ENCODE data around the gene TMEM169.
A peak's percentile ranks its signal among the peaks of the same experiment; 100 is the strongest.

Gene TMEM169

DNA sequence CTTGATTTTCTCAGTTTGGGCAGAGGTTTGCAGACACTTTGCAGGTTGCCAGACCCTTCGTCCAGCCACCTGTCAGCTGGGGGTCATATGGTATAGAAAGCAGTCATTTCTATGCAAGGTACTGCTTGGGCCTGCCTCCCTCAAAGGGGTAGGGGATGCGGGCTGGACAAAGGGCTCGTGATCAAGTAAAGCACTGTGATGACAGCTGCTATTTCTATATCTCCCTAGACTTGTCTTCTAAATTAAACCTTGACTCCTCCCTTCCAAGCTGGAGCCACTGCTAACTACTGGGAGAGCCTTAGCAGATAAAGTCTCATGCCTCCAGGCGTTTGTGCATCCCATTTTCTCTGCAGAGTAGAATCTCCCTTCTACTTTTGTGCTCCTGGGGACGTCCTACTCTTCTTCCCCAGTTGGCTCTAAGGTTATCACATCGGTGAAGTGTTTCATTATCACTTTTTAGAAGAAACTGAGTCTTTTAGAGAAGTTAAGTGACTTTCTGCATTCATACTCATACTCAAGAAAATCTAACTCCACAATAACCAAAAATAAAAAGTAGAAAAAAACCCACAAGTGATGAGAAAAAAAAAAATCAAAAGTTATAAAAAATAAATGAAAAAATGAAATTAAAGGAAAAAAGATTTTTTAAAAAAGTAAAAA is 26.7 kb downstream of the TMEM169 start:
- no peak for DNase-seq

DNA sequence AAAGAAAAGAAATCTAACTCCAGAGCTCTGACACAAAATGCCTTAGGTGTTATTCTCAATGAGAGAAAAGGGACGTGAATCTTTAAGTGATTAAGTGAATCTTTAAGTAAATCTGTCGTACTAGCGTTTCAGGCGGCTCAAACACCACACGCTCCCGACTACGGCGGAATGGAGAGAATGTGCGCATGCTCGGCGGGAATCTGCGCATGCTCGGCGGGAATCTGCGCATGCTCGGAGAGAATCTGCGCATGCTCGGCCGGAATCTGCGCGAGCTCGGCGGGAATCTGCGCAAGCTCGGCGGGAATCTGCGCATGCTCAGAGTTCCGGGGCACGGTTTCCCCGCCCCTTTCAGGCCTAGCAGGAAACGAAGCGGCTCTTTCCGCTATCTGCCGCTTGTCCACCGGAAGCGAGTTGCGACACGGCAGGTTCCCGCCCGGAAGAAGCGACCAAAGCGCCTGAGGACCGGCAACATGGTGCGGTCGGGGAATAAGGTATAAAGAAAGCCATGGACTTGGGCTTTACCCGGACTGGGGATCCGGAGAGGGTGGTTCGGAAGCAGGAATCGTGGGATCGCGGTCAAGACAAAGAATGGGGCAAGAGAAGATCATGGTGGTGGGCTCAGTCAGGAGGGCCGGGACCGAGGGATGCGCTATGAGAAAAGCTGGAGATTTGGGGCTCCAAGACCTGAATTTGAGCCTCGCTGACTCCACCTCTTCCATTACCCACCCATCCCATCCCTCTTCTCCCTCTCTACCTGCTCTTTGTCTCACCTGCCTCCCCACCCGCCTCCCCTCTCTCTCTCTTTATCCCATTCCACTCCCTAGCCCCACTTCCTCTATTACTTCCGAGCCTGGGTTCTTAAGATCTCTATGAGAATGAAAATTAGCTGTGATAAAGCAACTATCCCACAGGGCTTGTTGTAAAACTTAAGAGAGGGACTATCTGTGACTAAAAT is 27.5 kb downstream of the TMEM169 start, which contains the start of gene XRCC5:
XRCC5 (plus strand) TSS at position 382 of the 955 bp plus-strand sequence; CDS start at position 471, 89 bp downstream.
- peak; percentile 80 to 89 for DNase-seq

DNA sequence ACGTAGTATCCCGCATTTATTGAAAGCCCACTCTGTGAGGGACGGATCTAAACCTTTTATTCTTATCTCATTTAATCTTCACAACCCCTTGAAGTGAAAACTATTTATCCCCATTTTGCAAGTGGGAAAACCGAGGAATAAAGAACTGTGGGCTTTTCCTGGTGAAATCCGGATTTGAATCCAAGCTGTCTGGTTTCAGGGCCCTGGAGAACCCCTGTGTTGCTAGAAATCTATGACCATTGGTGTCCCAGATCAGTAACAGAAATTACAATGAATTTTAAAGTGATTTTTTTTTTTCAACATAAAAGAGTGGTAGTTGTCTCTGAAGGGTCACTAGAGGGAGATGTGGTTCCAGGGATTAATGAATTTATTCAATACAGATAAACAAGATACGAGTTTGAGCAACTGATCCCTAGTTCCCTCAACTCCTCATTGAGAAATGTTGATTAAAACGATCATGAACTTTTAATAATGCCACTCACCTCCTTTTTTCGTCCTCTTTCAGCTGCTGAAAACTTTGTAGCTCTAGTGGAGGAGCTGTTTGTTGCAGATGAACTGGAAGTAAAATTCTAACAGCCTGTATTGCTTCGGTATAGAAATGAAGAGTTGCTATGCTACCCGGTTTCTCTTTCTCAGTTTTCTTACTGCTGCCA is 28.4 kb downstream of the TMEM169 start:
- DNase-seq: peak in 1 of 2 experiments; percentile 67

DNA sequence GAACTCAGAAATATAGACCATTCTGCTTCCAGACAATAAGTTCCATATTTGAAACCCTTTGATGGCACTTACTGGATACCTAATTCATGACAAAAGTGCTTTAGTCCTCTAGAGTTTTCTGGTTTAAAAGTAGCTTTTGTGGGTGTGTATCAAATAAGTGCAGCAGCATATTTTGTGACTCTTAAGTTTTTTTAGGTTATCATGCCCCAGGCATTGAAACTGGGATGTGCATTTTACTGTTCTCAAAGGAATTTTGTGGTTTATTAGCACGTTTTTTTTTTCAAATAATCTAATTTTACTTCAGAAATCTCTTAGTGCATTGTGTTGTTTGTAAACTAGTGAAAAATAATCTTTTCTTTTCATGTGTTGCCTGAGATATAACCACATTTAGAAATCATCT is 28.9 kb downstream of the TMEM169 start:
- DNase-seq: no peak

DNA sequence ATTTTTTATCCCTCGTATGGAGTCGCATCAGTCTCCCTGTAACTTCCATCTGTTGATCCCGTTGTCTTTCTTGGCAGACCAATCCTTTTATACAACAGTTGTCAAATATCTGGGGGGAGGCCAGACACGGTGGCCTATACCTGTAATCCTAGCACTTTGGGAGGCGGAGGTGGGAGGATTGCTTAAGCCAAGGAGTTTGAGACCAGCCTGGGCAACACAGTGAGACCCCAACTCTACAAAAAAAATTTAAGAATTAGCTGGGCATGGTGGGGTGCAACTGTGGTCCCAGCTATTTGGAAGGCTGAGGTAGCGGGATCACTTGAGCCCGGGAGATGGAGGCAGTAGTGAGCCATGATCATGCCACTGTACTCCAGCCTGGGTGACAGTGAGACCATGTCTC is 29.4 kb downstream of the TMEM169 start:
- DNase-seq: no peak

DNA sequence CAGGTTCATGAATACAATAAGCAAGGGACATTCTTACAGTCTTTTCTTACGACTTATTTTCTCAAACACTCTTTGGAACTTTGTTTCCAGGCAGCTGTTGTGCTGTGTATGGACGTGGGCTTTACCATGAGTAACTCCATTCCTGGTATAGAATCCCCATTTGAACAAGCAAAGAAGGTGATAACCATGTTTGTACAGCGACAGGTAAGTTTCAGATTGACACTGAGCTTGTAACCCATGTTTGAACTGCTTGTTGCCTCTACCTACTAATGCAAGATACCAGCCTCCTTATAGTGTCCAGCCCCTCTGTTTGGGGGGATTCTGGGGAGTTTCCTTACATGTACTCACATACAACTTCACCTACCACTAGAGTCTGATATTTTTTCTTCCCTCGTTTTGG is 31.2 kb downstream of the TMEM169 start:
- DNase-seq: no peak

DNA sequence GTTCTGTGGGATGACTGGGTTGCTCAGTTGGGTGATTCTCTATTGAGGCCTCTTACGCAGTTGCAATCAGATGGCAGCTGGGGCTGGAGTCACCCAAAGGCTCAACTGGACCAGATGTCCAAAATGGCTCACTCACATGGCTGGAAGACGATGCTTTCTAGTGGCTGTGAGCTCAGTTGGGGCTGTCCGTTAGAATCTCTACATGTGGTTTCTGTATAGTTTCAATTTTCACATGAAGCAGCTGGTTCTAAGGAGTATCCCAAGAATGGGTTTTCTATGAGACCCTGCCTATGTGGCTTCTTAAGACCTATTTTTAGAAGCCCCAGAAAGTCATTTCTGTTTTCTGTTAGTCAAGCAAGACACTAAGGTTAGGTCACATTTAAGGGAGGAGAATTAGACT is 31.9 kb downstream of the TMEM169 start:
- no peak for DNase-seq

DNA sequence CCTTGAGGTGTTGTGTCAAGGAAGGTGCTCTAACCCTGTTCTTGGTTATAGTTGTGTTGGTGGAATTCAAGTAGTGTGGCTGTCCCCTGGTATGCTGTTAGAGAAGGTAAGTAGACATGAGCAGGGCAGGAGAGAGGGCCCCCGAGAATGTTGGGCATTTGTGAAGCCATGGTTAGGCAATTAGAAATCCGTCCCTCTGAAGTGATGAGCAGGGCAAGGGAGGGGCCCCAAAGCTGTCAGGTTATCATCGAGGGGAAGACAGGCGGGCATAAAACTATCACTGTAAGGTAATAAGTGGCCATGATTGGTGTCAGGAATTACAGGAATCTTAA is 32.6 kb downstream of the TMEM169 start:
- DNase-seq: no peak

DNA sequence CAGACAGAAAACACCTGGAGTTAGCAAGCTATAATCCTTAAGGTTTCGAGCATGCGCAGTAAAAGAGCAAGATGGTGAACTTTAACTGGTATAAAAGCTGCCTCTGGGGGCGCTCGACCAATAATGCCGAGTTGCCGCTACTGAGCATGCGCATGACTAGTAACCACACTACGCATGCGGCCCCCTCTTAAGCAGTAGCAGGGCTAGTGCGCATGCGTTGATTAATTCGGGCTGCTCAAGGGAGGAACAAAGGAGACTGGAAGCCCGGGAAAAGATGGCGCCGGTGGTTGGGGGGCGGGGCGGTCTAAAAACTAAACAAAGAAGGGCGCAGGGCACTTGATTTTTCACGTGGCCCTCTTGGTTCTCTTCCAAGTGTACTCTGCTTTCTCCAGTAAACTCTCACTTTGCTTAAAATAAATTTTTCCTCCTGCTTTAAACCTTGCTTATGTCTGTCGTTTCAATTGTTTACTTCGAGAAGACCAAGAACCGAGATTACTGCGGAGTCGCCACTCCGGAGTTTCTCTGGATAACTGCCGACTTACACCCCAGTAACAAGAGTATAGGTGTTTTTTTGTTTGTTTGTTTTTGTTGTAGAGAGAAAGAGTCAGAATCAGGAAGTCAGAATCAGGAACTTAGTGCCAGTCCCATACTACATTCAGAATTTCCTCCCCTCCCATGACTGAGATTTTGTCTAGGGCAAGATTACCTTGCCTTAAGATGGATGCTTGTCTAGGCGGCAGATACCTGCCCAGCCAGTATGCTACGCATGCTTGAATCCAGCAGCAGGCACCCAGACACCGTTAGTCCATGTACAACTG is 33.2 kb downstream of the TMEM169 start:
- peak; percentile 94 to 97 for DNase-seq

DNA sequence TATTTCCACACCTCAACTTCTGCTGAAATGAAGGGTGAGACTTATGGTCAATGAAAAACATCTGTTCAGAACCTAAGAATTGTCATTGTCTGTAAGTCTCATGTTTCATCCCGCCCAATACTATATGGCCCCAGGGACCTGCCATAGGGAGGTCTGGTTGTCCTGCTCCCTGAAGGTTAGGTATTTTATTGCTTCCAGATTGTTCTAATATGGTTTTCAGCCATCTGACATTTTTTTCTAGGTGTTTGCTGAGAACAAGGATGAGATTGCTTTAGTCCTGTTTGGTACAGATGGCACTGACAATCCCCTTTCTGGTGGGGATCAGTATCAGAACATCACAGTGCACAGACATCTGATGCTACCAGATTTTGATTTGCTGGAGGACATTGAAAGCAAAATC is 34.7 kb downstream of the TMEM169 start:
- no peak for DNase-seq

DNA sequence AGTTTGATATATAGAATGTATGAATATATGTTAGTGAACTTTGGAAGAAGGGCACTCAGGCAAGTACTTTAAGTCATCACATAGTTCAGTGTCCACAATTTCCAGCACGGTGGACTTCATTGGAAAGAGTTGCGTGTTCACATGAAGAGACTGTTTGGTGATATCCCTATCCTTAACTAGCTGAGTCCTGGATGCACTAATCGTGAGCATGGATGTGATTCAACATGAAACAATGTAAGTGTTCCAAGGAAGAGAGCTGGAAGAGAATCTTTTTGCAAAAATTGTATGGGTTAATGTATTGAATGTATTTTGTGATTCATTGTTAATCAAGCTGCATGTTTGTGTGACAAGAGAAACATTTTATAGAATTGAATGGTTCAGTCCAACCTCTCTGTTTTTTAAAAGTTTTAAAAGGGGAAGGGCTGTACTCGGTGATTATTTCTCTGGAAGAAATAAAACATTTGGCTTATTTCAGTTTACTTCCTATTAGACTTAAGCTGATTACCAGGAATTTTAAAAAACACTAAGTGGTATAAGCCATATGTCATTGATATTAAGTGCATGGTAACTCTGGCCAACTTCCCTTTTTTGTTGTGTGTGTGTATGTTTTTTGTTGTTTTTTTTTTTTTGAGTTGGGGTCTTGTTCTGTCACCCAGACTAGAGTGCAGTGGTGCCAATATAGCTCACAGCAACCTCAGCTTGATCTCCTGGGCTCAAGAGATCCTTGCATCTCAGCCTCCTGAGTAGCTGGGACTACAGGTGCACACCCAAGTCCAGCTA is 36.0 kb downstream of the TMEM169 start:
- no peak for DNase-seq

DNA sequence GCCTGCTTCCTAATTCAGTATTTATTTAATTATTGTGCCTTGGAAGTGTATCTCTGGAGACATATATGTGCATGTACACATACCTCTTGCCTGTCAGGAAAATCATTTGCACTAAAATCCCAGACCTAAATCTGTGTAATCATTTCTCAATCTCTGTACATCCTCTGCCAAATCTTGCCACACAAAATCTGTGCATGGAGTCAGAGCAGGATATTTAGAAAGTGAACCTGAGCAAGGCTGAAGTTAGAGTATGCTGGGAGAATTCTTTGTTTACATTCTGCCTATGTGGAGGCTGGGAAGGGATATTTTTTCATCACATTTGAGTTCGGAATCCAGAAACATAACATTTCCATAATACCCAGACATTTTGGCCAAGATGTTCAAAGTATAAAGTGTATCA is 36.8 kb downstream of the TMEM169 start:
- DNase-seq: no peak

DNA sequence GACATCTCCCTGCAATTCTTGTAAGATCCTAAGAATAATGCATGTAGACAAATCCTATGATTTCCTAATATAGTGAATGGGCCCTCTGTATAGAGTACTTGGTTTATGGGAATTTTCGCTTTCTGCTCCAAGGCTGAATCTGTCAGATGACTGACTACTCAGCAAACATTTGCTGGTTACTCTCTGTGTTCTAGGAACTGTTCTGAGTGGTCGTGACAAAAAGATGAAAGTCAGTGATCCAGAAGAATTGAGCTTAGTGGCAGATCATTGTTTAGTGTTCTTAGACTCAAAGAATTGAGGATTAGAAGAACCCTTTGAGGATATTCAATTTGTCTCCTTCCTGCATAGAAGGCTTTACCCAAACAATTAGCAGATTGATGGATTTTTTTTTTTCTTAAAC is 37.4 kb downstream of the TMEM169 start:
- no peak for DNase-seq

DNA sequence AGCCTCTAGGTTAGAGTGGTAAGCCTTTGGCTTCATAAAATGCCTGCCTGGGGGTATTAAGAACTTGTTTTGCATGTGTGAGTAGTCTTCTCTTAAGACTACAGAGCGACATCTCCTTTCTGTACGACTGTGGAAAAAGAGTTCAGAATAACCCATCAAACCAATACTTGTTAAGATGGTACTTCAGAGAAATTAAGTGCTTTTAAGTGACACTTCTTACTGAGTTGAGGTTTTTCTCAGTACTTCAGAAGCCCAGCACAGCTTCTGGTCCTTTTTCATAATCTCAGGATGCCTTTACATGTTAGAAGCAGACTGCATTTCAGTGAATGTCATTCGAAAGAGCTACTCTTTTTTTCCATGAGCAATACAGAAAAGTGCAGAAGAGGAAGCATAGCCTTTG is 38.3 kb downstream of the TMEM169 start:
- no peak for DNase-seq

DNA sequence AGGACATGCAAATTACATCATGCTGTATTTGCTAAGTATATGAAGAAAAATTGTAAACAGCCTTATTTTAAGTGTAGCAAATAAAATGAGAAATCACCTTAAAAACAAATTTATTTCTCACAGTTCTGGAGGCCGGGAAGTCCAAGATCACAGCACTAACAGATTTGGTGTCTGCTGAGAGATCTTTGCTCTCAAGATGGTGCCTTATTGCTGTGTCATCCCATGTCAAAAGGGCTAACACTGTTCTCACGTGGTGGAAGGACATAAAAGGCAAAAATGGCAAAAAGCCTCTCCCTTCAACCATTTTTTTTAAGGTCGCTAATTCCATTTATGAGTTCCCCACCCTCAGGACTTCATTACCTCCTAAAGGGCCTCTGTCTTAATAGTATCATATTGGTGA is 39.5 kb downstream of the TMEM169 start:
- no peak for DNase-seq

DNA sequence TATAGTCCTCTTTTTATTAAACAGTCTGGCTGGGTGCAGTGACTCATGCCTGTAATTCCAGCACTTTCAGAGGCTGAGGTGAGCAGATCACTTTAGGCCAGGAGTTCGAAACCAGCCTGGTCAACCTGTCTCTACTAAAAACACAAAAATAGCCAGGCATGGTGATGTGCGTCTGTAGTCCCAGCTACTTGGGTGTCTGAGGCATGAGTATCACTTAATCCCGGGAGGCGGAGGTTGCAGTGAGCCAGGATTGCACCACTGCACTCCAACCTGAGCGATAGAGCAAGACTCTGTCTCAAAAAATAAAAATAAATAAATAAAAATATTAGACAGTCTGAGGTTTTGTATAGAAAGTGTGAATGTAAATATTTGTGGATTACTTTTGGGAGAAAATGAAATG is 45.2 kb downstream of the TMEM169 start:
- no peak for DNase-seq

DNA sequence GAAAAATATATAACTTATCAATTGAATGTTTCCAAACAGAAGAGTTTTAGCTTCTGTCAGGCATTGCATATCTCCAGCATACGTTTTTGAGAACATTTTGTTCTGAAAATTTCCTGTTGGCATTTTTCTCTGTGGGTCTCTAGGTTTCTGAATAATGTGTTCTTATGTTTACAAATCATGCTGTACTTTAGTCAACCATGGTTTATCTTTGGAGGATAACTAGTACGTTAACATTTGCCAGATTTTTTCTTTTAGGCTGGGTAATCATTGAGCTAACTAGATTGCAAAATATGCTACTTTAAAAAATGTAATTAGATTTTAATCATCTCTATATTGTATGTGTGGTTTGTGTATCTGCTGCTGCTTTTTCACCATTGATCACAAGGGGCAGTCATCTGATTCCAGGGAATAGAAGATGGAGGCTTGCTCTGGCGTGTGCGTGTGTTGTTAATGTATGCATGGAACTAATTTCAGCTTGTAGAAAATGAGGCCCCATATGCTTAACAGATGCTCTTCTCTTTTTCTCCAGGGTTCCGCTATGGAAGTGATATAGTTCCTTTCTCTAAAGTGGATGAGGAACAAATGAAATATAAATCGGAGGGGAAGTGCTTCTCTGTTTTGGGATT is 48.7 kb downstream of the TMEM169 start:
- DNase-seq: no peak

DNA sequence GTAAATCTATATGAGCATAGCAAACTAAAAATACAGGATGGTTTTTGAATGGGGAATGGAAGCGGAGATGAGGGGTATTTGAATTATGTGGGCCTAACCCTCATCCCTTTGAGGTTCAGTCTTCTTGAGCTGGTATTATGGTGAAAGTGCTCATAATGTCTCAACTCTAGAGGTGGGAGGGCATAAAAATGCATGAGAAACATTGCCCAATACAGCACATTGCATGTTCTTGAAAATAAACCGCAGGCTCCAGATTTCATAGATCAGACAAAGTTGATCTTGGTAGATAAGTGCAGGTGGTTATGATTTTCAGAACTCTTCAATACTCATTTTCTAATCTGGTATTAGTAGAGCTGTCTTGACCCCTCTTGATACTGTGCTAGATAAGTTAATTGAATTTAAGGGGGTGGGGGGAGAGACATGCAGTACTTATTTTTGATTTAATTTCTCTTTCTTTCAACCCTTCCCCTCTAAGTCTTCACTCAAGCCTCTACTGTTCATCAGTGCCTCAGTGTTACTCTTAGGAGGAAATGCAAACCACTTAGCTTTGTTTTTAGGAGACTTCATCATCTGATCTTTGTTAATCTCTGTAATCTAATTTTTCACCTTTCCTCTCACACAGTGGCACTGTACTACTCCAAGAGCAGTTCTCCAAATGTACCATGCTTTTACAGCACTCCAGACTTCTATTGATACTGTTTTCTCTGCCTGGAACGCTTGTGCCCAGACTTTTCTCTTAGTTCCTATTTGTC is 49.6 kb downstream of the TMEM169 start:
- no peak for DNase-seq

DNA sequence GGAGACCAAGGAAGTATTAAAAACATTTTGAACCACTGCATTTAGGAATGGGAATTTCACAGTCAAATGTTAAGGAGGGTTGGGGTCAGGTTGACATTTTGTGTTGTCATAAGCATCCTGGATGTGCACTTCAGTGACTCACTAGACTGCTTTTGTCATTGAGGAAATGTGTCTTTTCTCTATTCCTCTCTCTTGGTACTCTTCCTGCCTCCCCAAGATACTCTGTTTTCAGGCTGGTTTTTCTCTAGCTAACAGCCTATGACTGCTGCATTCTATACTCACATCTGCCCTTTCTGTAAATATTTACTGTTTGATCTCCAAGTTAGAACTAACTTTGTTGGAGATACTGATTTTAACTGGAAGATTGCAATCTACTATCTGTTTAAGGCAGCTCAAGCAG is 50.9 kb downstream of the TMEM169 start:
- DNase-seq: no peak

DNA sequence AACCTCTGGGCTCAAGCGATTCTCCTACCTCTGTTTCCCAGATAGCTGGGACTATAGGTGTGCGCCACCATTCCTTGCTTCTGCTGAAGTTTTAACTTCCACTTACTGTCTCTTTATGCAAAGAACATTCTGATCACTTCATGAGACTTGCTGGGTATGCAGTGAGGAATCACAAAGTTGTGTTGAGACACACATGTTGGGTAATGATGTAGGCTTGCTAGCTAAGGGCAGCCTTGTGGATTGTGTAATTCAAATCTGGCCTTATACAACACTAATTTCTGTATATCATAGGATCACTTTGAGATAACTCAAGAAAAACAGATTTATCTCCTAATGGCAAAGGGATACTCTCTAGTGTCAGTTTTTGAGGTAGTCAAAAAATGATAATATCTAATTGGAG is 51.7 kb downstream of the TMEM169 start:
- no peak for DNase-seq
